ENCODE measurements around the gene FAM53B.

The FAM53B gene

GRCh38 chr10:124659380-124659779 is 84.8 kb downstream of the FAM53B start:
- Mint-ChIP-seq H3K36me3 (peaks cover 11 to 18% of the 10 kb centered on the region in 2 donors), H3K27ac (peak overlapping the region; percentile 78), H3K27me3 (no peaks in the 10 kb centered on the region), H3K9me3 (no peaks in the 10 kb centered on the region), H3K4me1 (peaks cover 59 to 89% of the 10 kb centered on the region in 2 donors), H3K4me3 (no peak overlapping the region)
- no peak for ATAC-seq (replicated peaks)
- no peak for DNase-seq

DNA sequence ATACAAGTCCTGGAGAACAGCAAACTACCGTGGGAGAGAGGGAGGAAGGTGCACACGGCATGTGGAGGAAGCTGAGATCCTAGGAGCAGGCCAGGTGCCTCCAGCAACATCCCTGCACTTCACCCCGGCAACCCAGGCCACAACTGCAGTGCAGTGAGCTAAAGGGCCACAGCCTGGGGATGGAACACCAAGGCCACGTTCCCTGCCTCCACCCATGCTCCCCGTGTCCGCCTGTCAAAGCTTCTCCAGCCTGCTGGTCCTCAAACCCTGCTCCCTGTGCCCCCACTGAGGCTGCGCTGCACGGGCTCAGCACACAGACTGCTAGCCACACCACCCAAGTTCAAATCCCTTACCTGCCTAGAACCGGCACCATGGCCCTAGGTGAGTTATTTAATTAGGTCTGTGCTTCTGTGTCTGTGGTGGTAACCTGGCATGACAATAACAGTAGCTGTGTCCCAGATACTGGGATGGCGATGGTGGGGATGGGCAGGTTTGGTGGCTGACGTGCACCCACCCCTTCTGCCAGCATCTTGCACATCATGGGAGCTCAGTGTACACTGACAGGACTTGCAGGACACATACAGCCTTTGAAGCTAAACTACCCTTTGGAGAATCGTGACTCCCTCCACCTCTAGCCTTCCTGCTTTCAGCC is 85.5 kb downstream of the FAM53B start:
- ATAC-seq (replicated peaks) (no peak), DNase-seq (no peak)
- peaks cover 63 to 90% of the 10 kb centered on the region in 2 donors for H3K4me1 Mint-ChIP-seq
- H3K4me3 Mint-ChIP-seq: no peak overlapping the region
- H3K27me3 Mint-ChIP-seq: no peaks in the 10 kb centered on the region
- H3K27ac Mint-ChIP-seq: peak overlapping the region; percentile 95
- peaks cover 13 to 18% of the 10 kb centered on the region in 2 donors for H3K36me3 Mint-ChIP-seq
- H3K9me3 Mint-ChIP-seq: no peaks in the 10 kb centered on the region

- Mint-ChIP-seq H3K27me3 (no peaks in the 10 kb centered on the region), H3K4me3 (peak overlapping the region; percentile 51 to 59), H3K4me1 (peaks cover 65 to 90% of the 10 kb centered on the region in 2 donors), H3K36me3 (peaks cover 13 to 15% of the 10 kb centered on the region in 2 donors), H3K27ac (peak overlapping the region; percentile 95), H3K9me3 (no peaks in the 10 kb centered on the region)
- peak; percentile 87 to 90 for ATAC-seq (replicated peaks)
- peak; percentile 52 for DNase-seq
Measured at GRCh38 chr10:124657806-124658205, 86.4 kb downstream of the FAM53B start.

DNA sequence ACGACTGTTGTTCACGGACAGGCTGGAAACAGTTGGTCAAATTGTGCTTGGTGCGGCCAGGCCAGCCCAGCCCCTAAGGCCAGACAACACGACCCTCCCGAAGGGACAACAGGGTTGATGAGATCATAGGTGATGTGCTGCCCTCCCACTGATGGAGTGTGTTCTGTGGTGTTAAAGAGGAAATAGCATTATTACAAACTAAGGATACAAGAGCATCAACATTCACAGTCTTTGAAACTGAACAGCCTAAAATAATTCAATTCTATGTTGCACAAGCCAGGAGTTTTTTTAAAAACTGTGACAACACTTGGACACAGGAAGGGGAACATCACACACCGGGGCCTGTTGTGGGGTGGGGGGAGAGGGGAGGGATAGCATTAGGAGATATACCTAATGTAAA is 87.6 kb downstream of the FAM53B start:
- H3K4me3 Mint-ChIP-seq: no peak overlapping the region
- no peaks in the 10 kb centered on the region for H3K9me3 Mint-ChIP-seq
- H3K27me3 Mint-ChIP-seq: no peaks in the 10 kb centered on the region
- H3K4me1 Mint-ChIP-seq: peaks cover 72 to 94% of the 10 kb centered on the region in 2 donors
- ATAC-seq (replicated peaks) (no peak), DNase-seq (no peak)
- H3K36me3 Mint-ChIP-seq: peaks cover 13 to 15% of the 10 kb centered on the region in 2 donors
- peak overlapping the region; percentile 39 for H3K27ac Mint-ChIP-seq

DNA sequence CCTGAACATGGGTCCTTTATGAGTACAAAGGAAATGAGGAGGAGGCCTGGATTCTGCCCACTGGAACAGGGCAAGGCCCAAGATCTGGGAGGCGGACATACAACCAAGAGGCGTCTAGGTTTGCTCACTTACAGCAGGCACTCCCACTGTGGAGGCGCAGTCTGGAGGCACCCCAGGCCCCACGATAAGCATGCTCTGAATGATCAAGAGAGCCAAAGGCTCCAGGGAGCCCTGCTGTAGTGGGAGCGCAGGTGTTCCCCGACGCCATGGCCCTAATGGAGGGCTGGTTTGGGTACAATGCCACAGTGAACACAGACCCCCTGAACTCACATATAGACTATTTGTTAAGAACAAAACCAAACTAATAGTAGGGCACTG is 88.1 kb downstream of the FAM53B start:
- ATAC-seq (replicated peaks): no peak
- Mint-ChIP-seq H3K36me3 (peaks cover 13 to 15% of the 10 kb centered on the region in 2 donors), H3K27me3 (no peaks in the 10 kb centered on the region), H3K4me1 (peaks cover 72 to 94% of the 10 kb centered on the region in 2 donors), H3K27ac (peak overlapping the region; percentile 86), H3K9me3 (no peaks in the 10 kb centered on the region), H3K4me3 (no peak overlapping the region)
- DNase-seq: no peak

GRCh38 chr10:124655191-124656112 is 88.7 kb downstream of the FAM53B start:
- peaks cover 16 to 19% of the 10 kb centered on the region in 2 donors for H3K36me3 Mint-ChIP-seq
- H3K9me3 Mint-ChIP-seq: no peaks in the 10 kb centered on the region
- peak overlapping the region; percentile 86 for H3K27ac Mint-ChIP-seq
- no peak for DNase-seq
- ATAC-seq (replicated peaks): no peak
- H3K4me1 Mint-ChIP-seq: peaks cover 75 to 95% of the 10 kb centered on the region in 2 donors
- H3K27me3 Mint-ChIP-seq: no peaks in the 10 kb centered on the region
- H3K4me3 Mint-ChIP-seq: no peak overlapping the region

DNA sequence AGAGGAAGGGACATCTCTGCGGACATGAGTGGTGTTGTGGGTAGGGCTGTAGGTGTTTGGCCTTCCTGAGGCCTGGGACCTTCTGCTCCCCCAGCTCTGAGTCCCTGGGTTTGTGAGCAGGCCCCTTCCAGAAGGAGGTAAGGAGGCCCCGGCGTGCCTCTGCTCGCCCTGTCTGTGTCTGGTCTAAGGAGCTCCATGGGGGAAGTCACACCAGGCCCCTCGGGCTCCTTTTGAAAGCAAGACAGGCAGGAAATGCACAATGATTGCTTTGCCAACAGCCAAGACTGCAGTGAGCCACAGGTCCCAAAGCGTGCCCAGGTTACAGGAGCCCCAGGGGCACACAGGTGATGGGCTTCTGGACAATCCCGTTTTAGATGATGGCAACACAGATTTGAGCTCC is 89.5 kb downstream of the FAM53B start:
- no peak for DNase-seq
- no peaks in the 10 kb centered on the region for H3K27me3 Mint-ChIP-seq
- H3K27ac Mint-ChIP-seq: peak overlapping the region; percentile 86
- H3K9me3 Mint-ChIP-seq: no peaks in the 10 kb centered on the region
- ATAC-seq (replicated peaks): no peak
- peaks cover 75 to 95% of the 10 kb centered on the region in 2 donors for H3K4me1 Mint-ChIP-seq
- no peak overlapping the region for H3K4me3 Mint-ChIP-seq
- peaks cover 15 to 18% of the 10 kb centered on the region in 2 donors for H3K36me3 Mint-ChIP-seq

DNA sequence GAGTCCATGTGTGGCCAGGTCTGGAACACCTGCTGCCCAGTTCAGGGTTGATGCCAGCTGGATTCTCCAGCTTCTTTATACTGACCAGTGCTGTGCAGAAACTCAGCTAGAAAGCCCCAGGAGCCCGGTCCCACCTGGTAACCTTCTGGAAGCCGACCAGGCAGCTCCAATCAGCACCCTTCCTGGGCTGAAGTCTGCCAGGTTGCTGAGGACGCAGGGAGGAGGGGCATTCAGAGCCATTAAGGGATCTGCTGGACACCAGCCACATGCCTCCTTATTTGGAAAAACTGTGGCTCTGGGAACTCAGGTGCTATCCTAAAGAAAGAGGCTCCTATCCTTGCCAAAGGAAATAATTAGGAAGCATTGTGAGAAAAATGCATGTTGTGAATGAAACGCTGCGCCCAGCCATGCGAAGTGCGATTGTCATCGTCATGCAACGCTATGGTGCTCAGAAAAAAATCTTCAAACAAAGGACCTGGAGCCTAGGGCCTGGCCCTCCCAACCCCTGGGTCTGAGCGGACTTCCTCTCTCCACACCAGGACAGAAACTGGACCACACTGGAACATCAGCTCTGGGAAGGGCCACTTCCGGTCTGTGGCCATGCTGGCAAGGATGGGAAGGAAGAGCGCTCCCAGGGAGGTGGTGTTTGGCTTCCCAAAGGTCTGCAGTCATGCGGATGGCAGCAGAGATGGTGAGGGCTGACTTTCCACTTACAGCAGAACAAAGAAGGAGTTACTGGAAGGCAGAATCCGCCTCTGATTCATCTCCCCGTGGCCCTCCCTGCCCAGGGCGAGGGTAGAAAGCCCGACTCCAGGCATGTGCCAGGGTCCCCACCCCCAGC is 90.1 kb downstream of the FAM53B start:
- DNase-seq: no peak
- H3K4me3 Mint-ChIP-seq: no peak overlapping the region
- ATAC-seq (replicated peaks): no peak
- no peaks in the 10 kb centered on the region for H3K9me3 Mint-ChIP-seq
- peak overlapping the region; percentile 88 for H3K27ac Mint-ChIP-seq
- H3K4me1 Mint-ChIP-seq: peaks cover 78 to 95% of the 10 kb centered on the region in 2 donors
- H3K36me3 Mint-ChIP-seq: peaks cover 18 to 21% of the 10 kb centered on the region in 2 donors
- no peaks in the 10 kb centered on the region for H3K27me3 Mint-ChIP-seq

DNA sequence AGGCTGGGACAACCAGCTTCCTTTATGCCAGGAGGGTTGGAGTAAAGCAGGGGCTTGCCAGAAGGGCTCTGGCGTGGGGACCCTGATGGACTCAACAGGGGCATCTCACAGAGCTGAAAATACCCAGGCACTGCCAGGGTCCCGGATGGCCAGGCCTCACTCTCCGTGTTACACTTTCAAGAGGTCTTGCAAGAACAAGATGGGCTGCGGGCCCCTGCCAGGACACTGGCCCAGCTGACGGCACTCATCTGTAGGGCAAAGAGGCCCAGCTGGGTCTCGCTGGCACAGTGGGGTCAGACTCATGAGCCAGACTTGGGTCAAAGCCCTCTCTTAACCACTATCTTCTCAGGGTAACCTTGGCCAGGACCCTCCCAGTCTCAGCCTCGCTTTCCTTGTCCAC is 90.9 kb downstream of the FAM53B start:
- DNase-seq (no peak), ATAC-seq (replicated peaks) (no peak)
- Mint-ChIP-seq H3K9me3 (no peaks in the 10 kb centered on the region), H3K4me1 (peaks cover 78 to 95% of the 10 kb centered on the region in 2 donors), H3K27ac (peak overlapping the region; percentile 77), H3K36me3 (peaks cover 18 to 21% of the 10 kb centered on the region in 2 donors), H3K27me3 (no peaks in the 10 kb centered on the region), H3K4me3 (no peak overlapping the region)

- no peak for DNase-seq
- H3K9me3 Mint-ChIP-seq: no peaks in the 10 kb centered on the region
- ATAC-seq (replicated peaks): peak; percentile 51 to 56
- H3K4me3 Mint-ChIP-seq: no peak overlapping the region
- H3K27ac Mint-ChIP-seq: peak overlapping the region; percentile 77
- no peaks in the 10 kb centered on the region for H3K27me3 Mint-ChIP-seq
- H3K4me1 Mint-ChIP-seq: peaks cover 77 to 95% of the 10 kb centered on the region in 2 donors
- H3K36me3 Mint-ChIP-seq: peaks cover 16 to 21% of the 10 kb centered on the region in 2 donors
Measured at GRCh38 chr10:124652701-124653100, 91.5 kb downstream of the FAM53B start.

DNA sequence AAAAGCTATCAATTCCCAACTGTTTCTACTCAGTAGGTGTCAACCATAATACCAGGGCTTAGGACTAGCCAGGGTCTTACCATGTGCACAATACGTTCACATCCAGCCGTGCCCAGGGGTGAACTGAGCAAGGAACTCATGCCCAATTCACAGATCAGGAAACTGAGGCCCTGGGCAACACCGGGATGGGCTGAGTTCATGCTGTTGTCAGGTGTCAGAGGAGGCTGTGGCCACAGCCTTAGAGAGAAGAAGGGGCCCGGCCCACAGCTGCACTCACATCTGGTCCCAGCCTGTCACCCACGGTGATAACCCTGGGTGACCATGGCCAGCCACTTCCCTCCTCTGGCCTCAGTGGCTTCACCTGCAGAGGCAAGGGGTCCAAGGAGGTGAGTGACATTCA is 92.0 kb downstream of the FAM53B start:
- no peak for DNase-seq
- peaks cover 78 to 95% of the 10 kb centered on the region in 2 donors for H3K4me1 Mint-ChIP-seq
- H3K36me3 Mint-ChIP-seq: peaks cover 16 to 24% of the 10 kb centered on the region in 2 donors
- H3K4me3 Mint-ChIP-seq: no peak overlapping the region
- H3K27me3 Mint-ChIP-seq: no peaks in the 10 kb centered on the region
- H3K9me3 Mint-ChIP-seq: no peaks in the 10 kb centered on the region
- no peak for ATAC-seq (replicated peaks)
- H3K27ac Mint-ChIP-seq: peak overlapping the region; percentile 79

DNA sequence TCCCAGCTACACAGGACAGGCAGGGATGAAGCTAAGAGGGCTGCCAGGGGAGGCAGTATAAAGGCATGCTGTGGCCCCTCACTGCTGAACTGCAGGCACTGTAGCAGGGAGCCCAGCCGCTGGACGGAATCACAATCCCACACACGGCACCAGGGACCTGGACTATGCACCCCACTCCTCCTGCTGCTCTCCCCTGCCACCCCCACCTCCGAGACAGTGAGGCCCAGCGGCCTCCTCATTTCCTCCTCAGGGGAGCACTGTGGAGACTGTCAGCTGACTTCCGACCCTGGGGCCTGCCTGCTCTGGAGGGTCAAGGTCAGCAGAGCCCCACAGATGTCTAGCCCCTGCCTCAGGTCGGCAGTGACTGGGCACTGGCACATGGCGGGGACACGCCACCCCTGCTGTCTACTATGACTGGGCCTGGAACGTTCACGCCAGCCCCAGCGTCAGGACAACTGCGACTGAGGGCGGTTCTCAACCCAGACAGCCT is 92.7 kb downstream of the FAM53B start:
- Mint-ChIP-seq H3K27me3 (no peaks in the 10 kb centered on the region), H3K4me3 (peak overlapping the region; percentile 10 to 67), H3K27ac (peak overlapping the region; percentile 79), H3K4me1 (peaks cover 83 to 100% of the 10 kb centered on the region in 2 donors), H3K36me3 (peaks cover 16 to 23% of the 10 kb centered on the region in 2 donors), H3K9me3 (no peaks in the 10 kb centered on the region)
- DNase-seq: no peak
- peak in 1 of 2 donors; percentile 15 for ATAC-seq (replicated peaks)

GRCh38 chr10:124650820-124651401 is 93.3 kb downstream of the FAM53B start:
- ATAC-seq (replicated peaks) (peak; percentile 72 to 78), DNase-seq (peak; percentile 56)
- Mint-ChIP-seq H3K27me3 (no peaks in the 10 kb centered on the region), H3K27ac (peak overlapping the region; percentile 79), H3K4me1 (peaks cover 85 to 100% of the 10 kb centered on the region in 2 donors), H3K9me3 (no peaks in the 10 kb centered on the region), H3K4me3 (peak overlapping the region; percentile 3 to 67), H3K36me3 (peaks cover 16 to 20% of the 10 kb centered on the region in 2 donors)
